Measurements from ENCODE around the gene TRIM38.
"Not testable (repeated sequence)": the region's sequence is repeated elsewhere in the genome, so short reads cannot be mapped to it uniquely, and the experiment has no call there.

TRIM38 gene

DNA sequence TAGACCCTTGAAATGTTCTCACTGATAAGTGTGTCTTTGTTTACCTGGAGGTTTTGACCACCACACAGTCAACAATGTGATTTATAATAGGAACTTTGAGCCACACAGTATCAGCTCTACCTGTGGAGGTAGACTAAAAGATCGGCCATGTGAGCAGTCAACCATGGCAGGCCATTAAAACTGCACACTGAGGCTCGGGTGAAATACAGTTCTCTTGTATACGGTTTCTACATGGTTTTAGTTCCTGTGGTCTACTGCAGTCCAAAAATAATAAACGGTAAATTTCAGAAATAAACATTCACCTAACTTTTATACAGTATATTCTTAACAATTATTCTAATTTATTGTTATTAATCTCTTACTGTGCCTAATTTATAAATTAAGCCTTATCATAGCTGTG lies 47.2 kb downstream of the TRIM38 start:
- no peak for DNase-seq

DNA sequence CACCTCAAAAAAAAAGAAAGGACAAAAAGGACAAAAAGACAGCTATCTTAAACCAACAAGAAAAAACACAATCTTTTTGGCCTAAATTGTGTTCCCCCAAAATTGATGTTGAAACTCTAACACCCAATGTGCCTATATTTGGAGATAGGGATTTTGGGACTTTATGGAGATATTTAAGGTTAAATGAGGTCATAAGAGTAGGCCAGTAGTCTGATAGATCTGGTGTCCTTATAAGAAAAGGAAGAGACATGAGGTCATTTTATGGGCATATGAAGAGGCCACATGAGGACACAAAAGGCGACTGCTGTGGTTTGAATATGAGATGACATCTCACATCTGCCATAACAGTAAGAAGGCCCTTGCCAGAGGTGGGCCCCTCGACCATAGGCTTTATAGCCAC lies 49.5 kb downstream of the TRIM38 start:
- no peak for DNase-seq

DNA sequence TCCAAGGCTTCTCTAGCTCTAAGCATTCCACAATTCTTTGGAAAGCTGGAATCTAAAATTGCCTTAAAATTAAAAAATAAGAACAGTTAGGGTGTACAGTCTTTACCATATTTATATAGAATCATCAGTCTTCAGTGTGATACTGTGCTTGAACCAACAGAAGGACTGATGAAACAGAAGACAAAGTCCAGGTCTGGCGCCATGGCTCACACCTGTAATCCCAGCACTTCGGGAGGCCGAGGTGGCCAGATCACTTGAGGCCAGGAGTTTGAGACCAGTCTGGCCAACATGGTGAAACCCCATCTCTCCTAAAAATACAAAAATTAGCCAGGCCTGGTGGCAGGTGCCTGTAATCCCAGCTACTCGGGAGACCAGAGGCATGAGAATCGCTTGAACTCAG lies 51.8 kb downstream of the TRIM38 start:
- not testable (repeated sequence) for DNase-seq

DNA sequence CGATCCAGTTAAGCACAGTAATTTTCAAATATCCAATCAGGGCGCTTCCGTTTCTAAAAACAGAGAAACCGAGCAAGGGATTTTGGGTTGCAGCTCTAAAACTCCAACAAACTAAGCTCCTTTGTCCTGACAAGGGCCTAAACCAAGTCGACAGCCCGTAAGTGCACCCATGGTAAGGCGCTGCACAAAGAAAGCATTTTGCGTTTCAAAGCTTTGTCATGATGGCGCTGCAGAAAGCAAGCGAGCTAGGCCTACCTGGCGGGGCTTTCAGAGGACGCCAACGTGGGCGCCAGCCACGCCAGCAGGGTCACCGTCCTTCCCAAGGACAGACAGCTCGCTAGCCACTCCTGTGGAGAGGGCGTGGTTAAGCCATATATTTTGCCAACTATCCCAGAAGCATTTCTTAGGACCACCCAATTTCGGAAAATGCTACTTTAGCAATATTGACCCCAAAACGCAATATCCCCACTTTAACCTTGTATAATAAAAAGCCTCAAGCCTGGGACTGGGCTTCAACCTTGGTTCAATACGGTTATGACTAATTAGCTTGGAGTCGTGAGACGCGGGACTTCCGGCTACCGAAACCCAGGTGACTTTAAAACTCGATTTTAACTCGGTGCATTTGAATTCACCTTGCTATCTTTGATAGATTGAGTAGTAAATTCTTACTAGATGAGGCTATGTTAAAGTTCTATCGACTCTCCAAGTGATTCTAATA lies 53.8 kb downstream of the TRIM38 start:
- no peak for DNase-seq

DNA sequence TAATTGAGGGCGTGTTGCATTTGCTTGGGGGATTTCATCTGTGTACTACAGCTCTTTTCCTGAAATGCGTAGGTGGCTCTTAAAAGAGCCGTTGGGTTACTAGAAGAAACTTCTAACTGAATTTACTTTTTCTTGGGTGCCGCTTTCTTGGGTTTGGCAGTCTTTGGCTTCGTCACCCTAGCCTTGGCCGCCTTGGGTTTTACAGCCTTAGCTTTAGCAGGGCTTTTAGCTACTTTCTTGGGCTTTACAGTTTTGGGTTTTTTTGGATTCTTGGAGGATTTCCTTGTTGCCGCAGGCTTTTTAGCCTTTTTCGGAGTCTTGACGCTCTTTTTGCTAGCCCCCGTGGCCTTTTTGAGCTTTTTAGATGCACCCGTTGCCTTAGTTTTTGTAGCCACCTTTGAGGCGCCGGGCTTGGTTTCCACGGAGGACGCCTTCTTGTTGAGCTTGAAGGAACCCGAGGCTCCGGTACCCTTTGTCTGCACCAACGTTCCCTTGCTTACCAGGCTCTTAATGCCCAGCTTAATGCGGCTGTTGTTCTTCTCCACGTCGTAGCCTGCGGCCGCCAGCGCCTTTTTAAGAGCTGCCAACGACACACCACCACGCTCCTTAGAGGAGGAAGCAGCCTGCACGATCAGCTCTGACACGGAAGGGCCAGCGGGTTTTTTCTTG lies 54.5 kb downstream of the TRIM38 start:
- DNase-seq, result no peak

DNA sequence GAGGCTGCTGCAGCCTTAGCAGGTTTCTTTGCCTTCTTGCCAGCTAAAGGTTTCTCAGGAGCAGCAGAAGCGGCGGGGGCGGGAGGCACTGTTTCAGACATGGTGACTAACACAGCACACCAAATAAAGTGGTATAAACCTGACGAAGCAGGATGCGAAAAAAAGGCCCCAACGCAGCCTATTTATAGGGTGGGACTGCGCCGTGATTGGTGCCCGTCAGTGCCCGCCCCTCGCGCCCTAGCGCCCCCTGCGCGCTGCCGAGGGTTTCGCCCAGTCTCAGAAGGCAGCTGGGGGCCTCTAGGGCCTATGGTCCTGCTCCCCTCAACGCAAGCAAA lies 55.0 kb downstream of the TRIM38 start:
- no peak for DNase-seq

DNA sequence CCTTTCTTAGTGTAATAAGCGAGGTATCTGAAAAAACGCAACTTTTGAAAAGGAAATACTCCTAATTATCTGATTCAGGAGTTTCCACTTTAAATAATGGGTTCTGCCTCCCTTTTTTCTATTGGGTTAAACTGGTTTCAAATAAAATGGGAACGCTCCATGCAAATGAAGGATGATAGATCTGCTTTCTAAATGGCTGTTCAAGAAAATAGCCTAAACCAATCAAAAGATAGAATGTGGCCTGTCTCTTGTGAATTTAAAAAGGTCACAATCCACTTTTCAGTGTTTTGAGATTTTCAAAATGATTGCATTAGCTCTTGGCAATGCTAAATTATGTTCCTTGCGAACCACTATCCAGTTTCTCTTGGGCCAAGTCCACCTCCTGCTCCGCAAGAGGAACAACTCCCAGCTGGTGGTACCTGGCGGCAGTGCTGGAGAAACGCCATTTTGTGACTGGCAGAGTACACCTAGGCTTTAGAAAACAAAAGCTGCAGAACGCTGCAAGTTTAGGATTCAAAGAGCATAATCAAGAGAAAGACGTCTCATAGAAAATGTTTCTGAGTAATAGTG lies 56.7 kb downstream of the TRIM38 start:
- no peak for DNase-seq

DNA sequence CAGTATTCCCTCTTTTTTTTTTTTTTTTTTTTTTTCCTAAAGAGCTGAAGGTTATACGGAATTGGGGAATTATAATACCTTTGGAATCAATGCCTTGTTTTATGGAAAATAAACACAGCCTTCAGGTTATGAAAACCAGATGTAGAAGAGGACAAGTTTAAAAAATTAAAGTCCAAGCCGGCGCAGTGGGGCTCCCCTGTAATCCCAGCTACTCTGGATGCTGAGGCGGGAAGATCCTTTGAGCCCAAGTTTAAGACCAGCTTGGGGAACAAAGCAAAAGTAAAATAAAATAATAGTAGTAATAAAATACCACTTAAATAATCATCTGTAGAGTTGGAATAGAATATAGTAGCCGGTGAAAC lies 57.3 kb downstream of the TRIM38 start:
- DNase-seq, result no peak

DNA sequence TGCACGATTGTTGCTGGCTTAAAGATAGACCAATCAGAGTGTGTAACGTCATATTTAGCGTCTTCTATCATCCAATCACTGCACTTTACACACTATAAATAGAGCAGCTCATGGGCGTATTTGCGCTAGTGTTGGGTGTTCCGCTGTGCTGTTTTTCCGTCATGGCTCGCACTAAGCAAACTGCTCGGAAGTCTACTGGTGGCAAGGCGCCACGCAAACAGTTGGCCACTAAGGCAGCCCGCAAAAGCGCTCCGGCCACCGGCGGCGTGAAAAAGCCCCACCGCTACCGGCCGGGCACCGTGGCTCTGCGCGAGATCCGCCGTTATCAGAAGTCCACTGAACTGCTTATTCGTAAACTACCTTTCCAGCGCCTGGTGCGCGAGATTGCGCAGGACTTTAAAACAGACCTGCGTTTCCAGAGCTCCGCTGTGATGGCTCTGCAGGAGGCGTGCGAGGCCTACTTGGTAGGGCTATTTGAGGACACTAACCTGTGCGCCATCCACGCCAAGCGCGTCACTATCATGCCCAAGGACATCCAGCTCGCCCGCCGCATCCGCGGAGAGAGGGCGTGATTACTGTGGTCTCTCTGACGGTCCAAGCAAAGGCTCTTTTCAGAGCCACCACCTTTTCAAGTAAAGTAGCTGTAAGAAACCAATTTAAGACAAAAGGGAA lies 57.9 kb downstream of the TRIM38 start:
- peak; percentile 42 for DNase-seq

DNA sequence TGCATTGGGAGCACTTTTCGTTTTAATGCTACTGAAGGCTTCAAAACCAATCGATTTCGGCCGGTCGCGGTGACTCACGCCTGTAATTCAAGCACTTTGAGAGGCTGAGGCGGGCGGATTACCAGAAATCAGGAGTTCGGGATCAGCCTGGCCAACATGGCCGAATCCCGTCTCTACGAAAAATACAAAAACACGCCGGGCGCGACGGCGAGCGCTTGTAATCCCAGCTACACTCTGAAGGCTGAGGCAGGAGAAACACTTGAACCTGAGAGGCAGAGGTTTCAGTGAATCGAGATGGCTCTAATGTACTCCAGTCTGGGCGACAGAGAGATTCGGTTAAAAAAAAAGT lies 58.4 kb downstream of the TRIM38 start:
- DNase-seq, result no peak

DNA sequence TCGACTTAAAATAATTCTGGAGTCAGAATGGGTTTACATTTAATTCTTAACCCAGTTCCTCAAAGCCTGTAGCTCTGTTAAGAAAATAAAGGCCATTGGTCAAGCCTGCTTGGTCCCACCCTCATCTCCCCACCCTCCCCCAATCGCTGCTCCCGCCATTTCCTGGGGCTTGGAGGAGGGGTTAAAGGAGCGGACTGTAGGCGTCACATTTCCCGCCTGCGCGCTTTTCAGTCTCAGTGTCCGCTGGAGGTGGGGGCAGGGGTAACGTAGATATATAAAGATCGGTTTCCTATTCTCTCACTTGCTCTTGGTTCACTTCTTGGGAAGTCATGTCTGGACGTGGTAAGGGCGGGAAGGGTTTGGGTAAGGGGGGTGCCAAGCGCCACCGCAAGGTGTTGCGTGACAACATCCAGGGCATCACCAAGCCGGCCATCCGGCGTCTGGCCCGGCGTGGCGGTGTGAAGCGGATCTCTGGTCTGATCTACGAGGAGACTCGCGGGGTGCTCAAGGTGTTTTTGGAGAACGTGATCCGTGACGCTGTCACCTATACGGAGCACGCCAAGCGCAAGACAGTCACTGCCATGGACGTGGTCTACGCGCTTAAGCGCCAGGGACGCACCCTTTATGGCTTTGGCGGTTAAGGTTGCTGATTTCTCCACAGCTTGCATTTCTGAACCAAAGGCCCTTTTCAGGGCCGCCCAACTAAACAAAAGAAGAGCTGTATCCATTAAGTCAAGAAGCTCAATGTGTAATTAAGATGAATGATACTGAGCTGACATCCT lies 58.9 kb downstream of the TRIM38 start:
- peak; percentile 86 for DNase-seq

DNA sequence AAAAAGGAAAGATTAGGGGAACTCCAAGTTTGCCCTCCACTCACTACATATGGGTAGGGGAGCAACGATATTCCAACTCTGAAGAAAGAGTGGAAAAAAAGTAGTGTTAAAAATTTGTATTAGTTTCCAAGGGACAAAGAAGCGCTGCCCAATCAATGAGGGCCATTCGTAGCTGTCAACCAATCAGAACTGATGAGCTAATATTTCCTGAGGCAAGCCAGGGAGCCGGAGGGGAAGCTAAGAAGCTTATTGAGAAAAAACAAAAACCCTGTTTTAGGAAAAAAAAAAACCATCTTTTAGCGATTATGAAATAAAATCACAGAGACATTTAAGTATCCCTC lies 59.5 kb downstream of the TRIM38 start:
- DNase-seq, result peak; percentile 47

DNA sequence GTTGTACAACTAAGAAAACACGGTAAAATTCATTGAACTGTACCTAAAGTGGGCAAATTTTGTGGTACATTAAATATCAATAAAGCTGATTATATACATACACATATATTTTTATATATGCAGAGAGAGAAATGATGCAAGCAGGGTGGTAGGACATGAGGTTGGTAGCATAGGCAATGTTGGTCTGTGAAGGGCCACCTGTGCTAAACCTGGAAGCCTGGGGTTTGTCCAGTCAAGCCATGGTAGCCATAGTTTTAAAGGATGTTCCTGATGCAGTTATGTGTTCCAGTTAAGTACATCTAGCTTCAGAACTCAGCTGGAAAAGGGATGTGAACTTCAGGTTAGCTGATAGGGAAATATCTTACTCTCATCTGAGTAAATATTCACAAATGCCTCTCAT lies 60.1 kb downstream of the TRIM38 start:
- no peak for DNase-seq

DNA sequence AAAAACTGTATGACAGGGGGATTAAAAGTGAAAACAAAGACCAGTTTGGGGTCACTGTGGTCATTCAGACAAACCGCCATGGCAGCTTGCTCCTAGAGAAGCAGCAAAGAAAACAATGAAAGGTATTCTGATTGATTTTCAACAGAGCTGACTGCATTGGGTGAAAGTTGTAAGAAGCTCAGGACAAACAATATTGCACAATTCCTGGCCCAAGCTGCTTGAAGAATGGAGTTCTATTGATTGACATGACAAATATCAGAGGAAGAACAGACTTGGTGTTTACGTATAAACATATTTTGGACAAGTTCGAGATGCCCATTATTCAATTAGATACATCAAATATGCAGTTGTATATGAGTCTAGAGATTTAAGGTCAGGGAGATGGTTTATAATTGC lies 62.0 kb downstream of the TRIM38 start:
- no peak for DNase-seq

DNA sequence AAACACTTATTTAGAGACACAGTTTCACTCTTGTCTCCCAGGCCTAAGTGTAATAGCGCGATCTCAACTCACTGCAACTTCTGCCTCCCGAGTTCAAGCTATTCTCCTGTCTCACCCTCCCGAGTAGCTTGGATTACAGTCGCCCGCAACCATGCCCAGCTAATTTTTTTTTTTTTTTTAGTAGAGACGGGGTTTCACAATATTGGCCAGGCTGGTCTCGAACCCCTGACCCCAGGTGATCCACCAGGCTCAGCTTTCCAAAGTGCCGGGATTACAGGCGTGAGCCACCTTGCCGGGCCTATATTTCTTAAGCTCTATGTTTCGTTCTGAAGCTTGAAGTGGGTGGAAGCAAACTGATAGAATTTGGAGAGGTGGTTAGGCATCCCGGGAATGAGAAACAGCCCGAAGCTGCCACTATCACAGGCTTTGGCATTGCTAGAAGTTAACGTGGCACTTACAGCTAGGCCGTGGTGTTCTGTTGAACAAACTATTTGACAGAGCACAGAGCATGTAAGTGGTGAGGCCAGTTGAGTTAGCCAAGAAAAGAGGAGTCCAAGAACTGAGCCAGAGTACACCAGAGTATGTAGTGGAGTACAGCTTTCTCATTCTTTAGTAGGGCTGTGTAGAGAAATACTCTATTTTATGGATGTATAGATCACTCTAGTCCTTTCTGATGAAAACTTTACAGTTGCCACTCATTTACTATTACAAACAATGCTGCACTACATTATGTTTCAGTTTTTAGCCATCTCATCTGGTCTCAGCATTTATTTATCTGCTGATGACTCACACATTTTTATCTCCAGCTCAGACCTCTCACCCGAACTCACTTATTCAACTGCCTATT lies 62.7 kb downstream of the TRIM38 start:
- DNase-seq, result peak; percentile 55

DNA sequence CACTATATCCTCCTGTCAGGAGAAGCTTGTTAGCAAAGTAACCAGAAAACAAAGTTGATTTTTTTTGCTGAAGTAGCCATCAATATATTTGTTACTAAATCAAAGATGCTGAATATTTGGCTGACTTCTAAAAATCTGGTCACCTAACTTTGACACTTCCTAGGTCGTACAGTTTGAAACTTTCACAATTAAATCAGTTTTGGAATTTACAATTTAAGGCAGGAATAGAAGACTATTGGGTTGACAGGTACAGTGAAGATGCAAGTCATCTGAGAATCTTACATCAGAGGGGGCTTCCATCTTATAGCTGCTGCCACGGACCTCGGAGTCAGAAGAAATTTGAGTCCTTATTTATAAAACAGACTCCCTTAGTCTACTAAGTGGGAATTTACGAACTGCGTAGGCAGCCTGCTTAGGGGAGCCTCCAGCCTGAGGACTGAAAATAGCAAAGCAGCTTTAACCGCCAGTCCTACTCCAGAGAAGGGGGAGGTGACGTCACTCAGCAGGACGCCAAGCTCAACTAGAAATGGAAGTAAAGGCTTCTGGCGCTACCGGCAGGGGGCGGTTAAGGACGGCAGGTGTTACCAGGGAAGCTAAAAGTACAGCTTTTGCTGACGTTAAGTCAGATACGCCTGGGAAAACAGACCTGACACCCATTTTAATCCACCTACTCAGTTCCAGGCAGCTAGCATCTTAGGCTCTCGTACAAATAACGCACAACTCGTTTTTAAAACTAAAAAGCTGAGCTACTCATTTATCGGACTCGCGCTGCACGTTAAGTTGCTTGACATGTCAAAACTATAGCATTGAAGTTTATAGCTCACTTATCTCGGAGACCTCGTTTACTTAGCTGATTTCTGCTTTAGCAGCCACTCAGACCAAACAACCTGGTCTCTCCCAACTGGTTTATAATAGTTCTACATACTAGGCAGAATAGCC lies 63.6 kb downstream of the TRIM38 start:
- DNase-seq, result peak; percentile 99

DNA sequence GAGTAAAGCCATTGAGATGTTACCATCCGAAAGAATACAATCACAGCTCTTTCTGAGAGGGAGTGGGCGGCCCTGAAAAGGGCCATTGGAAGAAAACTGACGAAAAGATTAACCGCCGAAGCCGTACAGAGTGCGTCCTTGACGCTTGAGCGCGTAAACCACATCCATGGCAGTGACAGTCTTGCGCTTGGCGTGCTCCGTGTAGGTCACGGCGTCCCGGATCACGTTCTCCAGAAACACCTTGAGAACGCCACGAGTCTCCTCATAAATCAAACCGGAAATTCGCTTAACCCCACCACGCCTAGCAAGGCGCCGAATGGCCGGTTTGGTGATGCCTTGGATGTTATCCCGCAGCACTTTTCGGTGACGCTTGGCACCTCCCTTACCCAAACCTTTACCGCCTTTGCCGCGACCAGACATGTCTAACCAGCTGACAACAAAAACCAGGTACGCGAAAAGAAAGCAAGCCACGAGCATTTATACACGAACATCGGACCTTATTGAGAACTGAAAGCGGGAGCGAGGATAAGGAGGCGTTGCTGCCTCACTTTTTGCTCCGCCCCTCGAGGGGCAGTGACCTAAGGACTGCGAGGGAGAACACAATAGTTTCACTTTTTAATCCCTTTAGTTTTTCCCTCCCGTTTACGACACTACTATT lies 64.4 kb downstream of the TRIM38 start:
- DNase-seq, result peak; percentile 99

DNA sequence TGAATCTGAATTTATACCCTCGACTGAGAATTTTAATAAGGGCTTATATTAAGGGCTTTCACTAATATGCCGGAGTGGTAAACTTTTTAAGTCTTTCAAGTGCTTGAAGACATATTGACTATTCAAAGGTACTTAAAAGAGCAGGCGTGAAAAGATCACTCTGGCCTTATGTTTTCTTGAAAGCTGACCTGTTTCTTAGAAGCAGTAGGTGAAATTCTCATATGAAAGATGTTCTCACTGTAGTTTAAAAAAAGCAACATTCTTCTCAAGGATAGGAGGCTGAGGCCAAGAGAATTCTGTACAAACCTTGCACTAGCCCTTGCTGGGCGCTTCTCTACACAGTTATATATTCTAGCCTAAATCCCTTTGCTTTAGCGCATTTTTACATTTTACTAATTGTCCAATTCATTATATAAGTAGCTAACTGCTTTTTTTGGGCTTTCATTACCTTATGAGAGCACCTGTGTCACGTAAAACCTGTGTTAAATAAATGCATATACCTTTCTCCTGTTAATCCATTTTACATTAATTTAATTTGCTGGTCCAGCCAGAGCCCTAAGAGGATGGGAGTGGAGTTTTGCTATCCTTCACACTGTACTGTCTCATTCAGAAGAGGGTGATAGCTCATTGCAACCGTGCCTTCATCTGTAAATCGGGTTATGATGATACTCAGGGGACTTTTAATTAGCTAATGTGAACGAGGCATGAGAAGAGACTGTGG lies 65.0 kb downstream of the TRIM38 start:
- DNase-seq, result no peak

DNA sequence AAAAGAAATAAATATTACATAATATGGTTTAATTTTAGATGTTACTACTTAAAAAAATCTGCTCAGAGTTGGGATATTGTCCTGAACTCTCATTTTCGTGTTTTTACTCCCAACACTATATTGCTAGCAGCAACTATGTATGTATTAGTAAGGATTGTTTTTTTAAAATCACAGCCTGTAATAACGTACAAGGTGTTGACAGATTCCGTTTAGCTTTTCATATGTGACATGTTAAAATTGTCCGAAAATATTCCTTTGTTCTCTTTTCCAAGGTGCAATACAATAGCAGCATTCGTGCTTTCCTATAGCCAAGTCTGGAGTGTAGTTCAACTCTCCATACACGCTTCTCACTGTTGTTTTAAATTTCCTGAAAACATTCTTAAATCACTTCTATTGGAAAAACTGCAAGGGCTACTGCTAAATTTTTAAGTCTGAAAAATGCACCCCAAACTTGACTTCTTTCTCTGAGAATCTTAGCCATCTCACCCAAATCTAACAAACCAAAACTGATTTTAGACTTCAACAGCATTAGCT lies 65.7 kb downstream of the TRIM38 start:
- no peak for DNase-seq
